ENCODE measurements around the gene CMTM8.

CMTM8 gene

GRCh38 chr3:32340611-32341365 is 102.3 kb downstream of the CMTM8 start:
- FAIRE-seq = no peak

- no peak for FAIRE-seq
Measured at GRCh38 chr3:32347343-32348125, 109.1 kb downstream of the CMTM8 start.

- no peak for FAIRE-seq
Measured at GRCh38 chr3:32349184-32349583, 110.7 kb downstream of the CMTM8 start.

- FAIRE-seq = no peak
Measured at GRCh38 chr3:32352563-32352962, 114.1 kb downstream of the CMTM8 start.

- FAIRE-seq = no peak
Measured at GRCh38 chr3:32353351-32353750, 114.9 kb downstream of the CMTM8 start.

- FAIRE-seq = no peak
Measured at GRCh38 chr3:32354362-32354778, 115.9 kb downstream of the CMTM8 start.

GRCh38 chr3:32355751-32356291 is 117.3 kb downstream of the CMTM8 start:
- FAIRE-seq = no peak

- no peak for FAIRE-seq
Measured at GRCh38 chr3:32359766-32360492, 121.4 kb downstream of the CMTM8 start.

GRCh38 chr3:32360493-32360827 is 122.0 kb downstream of the CMTM8 start:
- no peak for FAIRE-seq

GRCh38 chr3:32366638-32367397 is 128.3 kb downstream of the CMTM8 start:
- no peak for FAIRE-seq

- FAIRE-seq = no peak
Measured at GRCh38 chr3:32367442-32367841, 129.0 kb downstream of the CMTM8 start.

- FAIRE-seq = no peak
Measured at GRCh38 chr3:32371461-32372212, 133.2 kb downstream of the CMTM8 start.

- no peak for FAIRE-seq
Measured at GRCh38 chr3:32372213-32372490, 133.7 kb downstream of the CMTM8 start.

GRCh38 chr3:32373276-32373675 is 134.8 kb downstream of the CMTM8 start:
- FAIRE-seq = no peak

GRCh38 chr3:32373844-32374243 is 135.4 kb downstream of the CMTM8 start:
- FAIRE-seq = no peak

GRCh38 chr3:32374788-32375595 is 136.5 kb downstream of the CMTM8 start:
- FAIRE-seq = no peak

- FAIRE-seq = no peak
Measured at GRCh38 chr3:32375596-32375930, 137.1 kb downstream of the CMTM8 start.

GRCh38 chr3:32376115-32376514 is 137.6 kb downstream of the CMTM8 start:
- no peak for FAIRE-seq

- FAIRE-seq = no peak
Measured at GRCh38 chr3:32379831-32380500, 141.5 kb downstream of the CMTM8 start.

GRCh38 chr3:32381922-32382321 is 143.4 kb downstream of the CMTM8 start:
- FAIRE-seq = no peak

Measured in colon (tissue), 2 donors.